HG02970 (cell line): ENCODE data around the gene MAPK11.

Experiments
- ATAC-seq: cut with Tn5 transposase; IDR thresholded peaks from one replicate; pipeline ENCODE4 v1.9.1; 2021; ENCODE audit warnings: mild to moderate bottlenecking, moderate library complexity, moderate number of reproducible peaks; ENCODE audit not compliant: unreplicated experiment, low FRiP score

MAPK11 gene

DNA sequence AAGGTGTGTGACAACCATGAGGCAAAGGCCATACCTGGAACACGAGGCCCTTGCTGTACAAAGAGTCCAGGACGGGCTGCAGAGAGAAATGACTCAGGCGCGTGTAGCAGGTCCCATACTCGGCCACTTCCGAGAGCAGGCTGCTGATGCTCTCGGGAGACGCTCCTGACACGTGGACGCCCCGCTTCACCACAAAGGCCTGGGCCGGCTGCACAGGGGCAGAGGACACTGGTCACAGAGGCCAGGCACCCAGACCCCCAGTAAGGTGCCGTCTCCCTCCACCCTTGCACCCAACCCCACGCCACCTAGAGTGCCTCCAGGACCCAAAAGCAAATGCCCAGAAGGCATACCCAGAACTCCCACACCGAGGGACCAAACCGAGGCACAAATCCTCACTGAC lies 40.8 kb downstream of the MAPK11 start:
- ATAC-seq = no peak

- ATAC-seq = no peak
These were observed 41.8 kb downstream of the MAPK11 start for GRCh38 chr22:50228366-50228765.

- ATAC-seq = no peak
These were observed 42.5 kb downstream of the MAPK11 start for GRCh38 chr22:50227579-50228215.

DNA sequence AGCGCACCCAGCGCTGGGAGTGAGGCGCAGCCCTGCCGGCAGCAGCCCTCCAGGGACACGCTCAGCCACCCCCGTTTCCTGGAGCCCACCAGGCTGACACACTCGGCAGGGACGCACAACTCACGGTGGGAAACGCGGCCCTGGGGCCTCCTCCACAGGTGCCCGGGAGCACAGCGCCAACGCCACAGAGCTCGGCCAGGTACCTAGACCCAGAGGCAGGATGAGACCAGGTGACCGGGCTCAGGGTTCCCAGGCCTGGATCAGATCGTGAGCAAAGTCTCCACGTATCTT lies 43.4 kb downstream of the MAPK11 start:
- no peak for ATAC-seq

- ATAC-seq = no peak
These were observed 43.9 kb downstream of the MAPK11 start for GRCh38 chr22:50226063-50226874.

DNA sequence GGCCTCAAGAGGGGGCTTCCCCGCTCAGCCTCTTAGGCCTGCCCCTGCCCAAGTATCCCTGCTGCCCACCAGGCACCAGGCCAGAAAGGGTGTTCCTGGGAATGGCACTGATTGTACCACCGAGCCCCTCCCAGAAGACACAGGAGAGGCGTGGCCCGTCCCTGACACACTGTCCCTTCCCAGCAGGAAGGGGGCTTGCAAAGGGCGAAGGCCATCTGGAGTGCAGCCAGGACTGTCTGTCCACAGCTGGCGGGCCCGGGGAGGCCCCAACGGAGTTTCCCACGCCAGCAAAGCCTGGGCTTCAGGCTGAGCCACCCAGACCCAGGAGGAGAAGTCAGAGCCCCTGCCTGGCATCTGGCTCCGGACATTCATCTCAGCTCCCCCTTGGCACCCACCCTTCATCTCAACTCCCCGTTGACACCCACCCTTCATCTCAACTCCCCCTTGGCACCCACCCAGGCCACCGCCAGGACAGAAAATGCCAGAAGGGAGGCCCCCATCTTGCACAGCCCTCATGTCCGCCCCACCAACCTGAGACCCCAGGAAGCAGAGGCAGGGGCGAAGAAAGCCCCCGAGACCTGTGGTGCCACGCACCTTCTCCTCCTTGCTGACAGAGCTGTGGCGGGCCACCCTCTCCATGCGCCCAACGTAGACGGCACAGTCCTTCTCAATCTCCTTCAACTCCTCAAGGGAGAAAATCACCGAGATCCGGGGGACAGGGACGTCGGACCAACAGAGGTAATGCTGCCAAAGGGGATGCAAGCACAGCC lies 44.8 kb downstream of the MAPK11 start:
- ATAC-seq = no peak

DNA sequence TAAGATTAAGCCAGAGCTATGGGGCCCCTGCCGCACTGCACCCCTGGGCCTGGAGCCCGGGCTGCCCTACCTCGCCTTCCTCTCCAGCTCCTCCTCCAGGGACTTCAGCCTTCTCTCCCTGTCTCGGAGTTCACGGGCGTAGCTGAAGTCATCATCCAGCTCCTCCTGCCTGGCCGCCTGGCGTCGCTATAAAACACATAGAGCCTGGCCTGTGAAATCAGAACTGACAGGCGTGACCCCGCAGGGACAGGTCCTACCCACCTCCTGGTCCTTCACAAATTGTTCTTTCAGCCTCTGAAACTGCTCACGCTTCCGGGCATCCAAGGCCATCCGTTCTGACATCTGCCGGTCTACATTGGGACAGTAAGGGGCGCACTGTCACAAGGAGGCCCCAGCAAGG lies 46.1 kb downstream of the MAPK11 start:
- ATAC-seq = no peak

- ATAC-seq = no peak
These were observed 47.7 kb downstream of the MAPK11 start for GRCh38 chr22:50222508-50222907.

GRCh38 chr22:50221410-50222300 lies 48.5 kb downstream of the MAPK11 start:
- ATAC-seq = no peak

DNA sequence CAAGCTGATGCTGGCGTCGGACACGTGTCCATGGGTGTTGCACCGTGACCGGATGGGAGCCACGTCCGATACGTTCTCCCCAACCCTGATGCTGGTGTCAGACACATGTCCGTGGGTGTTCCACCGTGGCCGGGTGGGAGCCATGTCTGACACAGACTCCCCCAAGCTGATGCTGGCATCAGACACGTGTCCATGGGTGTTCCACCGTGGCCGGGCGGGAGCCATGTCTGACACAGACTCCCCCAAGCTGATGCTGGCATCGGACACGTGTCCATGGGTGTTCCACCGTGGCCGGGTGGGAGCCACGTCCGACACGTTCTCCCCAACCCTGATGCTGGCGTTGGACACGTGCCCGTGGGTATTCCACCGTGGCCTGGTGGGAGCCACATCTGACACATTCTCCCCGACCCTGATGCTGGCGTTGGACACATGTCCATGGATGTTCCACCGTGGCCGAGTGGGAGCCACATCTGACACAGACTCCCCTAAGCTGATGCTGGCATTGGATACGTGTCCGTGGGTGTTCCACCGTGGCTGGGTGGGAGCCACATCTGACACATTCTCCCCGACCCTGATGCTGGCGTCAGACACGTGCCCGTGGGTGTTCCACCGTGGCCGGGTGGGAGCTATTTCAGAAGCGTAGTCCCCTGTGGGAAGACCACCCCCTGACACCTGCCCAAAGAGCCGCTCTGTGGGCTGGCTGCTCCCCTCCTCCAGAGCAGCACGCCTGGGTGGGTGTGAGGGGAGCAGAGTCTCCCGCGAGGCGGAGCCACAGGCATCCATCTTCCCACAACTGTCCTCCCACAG lies 49.4 kb downstream of the MAPK11 start:
- no peak for ATAC-seq

DNA sequence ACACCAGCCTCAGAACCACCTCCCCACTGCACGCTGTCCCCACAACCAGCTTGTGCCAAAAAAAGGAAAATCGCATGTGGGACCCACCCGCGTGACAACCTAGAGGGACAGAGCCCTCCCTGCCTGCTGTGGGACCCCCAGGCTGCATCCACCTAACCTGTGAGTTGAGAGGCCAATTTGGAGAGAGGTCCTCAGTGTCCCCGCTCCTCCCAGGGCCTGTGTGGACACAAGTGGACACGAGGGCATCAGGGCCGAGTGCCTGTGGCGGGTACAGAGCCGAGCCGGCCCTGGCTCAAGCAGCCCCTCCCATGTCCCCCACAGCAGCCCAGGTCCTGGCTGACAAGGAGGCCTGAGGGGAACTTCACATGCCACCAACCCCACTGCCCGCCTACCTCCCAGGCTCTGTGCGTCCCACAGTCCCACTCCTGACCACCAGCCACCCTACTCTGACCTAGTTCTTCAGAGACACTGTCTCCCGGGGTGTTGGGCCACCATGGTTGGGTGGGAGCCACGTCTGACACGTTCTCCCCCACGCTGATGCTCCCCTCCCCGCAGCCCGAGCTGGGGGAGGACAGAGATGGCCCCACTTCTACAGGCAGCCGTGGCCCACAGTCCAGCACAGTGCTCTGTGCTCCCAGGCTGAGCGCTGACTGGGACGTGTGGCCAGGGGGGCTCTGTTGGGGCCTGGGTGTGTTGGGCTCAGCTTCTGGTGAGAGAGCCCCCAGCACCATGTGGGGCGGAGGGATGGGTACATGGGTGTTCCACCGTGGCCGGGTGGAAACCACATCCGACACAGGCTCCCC lies 50.2 kb downstream of the MAPK11 start:
- no peak for ATAC-seq

- ATAC-seq = no peak
These were observed 51.0 kb downstream of the MAPK11 start for GRCh38 chr22:50218996-50219727.

GRCh38 chr22:50218153-50218995 lies 51.8 kb downstream of the MAPK11 start:
- no peak for ATAC-seq

- no peak for ATAC-seq
These were observed 52.5 kb downstream of the MAPK11 start for GRCh38 chr22:50217543-50218152.

DNA sequence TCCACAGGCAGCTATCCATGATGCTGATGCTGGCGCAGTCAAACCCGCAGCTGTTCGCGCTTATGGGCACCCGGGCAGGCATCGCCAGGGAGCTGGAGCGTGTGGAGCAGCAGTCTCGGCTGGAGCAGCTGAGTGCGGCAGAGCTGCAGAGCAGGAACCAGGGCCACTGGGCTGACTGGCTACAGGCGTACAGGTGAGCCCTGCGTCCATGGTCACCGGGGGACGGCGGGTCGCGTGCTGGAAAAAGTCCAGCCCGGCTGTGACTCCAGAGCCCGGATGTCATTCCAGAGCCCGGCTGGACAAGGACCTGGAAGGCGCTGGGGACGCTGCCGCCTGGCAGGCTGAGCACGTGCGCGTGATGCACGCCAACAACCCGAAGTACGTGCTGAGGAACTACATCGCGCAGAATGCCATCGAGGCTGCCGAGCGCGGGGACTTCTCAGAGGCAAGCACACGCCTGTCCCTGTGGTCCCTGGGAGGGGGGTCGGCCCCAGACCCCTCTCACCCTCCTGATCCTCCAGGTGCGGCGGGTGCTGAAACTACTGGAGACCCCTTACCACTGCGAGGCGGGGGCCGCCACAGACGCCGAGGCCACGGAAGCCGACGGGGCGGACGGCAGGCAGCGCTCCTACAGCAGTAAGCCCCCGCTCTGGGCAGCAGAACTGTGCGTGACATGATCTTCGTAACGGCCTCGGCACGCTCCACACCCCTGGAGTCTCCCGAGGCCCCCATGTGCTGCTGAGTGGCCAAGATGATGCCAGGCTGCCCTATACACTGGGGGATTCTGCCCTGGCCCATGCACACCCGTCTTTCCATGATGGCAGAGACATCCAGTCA lies 53.3 kb downstream of the MAPK11 start:
- no peak for ATAC-seq

DNA sequence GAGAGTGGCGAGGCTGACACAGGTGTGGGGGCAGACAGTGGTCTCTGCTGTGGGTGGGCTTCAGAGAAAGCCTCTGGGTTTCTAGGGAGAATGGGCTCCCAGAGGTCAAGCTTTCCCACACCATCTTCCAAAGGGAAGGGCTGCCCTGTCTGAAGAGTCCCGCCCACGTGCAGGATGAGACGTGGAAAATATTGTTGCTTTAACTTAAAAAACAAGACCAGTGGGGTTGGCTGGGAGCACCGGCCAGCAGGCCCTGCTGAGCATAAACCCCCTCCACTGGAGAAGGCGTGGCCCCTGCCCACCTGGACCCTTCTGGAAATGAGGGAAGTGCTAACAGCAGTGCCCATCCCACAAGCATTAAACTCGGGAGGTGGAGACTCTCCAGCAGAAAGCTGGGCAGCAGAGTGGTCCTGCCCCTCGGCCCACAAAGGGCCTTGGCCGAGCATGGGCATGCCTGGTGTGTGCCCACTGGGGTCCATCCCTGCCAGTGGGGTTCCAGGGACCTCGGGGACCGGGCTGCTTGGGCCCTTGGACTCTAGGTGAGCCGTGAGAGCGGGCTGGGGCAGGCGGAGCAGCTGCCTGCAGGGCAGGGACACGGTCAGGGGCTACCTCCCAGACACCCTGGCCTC lies 54.0 kb downstream of the MAPK11 start:
- ATAC-seq = no peak
